Activated naive CD4-positive, alpha-beta T cell (primary cell): Measurements from ENCODE around the gene VENTX.
"Not testable (repeated sequence)": the region's sequence is repeated elsewhere in the genome, so short reads cannot be mapped to it uniquely, and the experiment has no call there.

ENCODE experiments used
- DNase-seq, 4 experiments: peaks; one replicate each; lab custom pipeline; 2025; lab: John Stamatoyannopoulos, UW

The VENTX gene

GRCh38 chr10:133214468-133215410 is 22.9 kb upstream of the VENTX start:
- no peak for DNase-seq

GRCh38 chr10:133215586-133215985 is 22.1 kb upstream of the VENTX start:
- no peak for DNase-seq

GRCh38 chr10:133216776-133217175 is 20.9 kb upstream of the VENTX start:
- DNase-seq = no peak

GRCh38 chr10:133217800-133218589 is 19.7 kb upstream of the VENTX start:
- DNase-seq = no peak

GRCh38 chr10:133218891-133219290 is 18.8 kb upstream of the VENTX start:
- no peak for DNase-seq

DNA sequence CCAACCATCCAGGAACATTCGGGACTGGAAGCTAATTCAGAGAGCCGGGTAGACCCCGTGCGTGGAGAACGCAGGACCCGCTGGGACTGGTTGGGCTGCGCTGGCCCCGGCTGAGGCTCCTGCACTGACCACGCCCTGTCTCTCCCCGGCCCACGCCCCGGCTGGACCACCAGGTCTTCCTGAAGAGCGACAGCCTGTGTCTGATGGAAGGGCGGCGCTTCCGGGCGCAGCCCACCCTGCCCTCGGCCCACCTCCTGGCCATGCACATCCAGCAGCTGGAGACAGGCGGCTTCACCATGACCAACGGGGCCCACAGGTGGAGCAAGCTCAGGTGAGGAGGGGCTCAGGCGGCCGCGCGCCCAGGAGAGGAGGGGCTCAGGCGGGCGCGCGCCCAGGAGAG is 17.9 kb upstream of the VENTX start:
- DNase-seq = no peak

GRCh38 chr10:133221331-133221730 is 16.3 kb upstream of the VENTX start:
- DNase-seq = no peak

- DNase-seq = not testable (repeated sequence)
These were observed 15.9 kb upstream of the VENTX start for GRCh38 chr10:133221756-133222155.

- no peak for DNase-seq
These were observed 13.6 kb upstream of the VENTX start for GRCh38 chr10:133224076-133224475.

- no peak for DNase-seq
These were observed 12.8 kb upstream of the VENTX start for GRCh38 chr10:133224756-133225372.

GRCh38 chr10:133225707-133226191 is 11.9 kb upstream of the VENTX start:
- DNase-seq = no peak

DNA sequence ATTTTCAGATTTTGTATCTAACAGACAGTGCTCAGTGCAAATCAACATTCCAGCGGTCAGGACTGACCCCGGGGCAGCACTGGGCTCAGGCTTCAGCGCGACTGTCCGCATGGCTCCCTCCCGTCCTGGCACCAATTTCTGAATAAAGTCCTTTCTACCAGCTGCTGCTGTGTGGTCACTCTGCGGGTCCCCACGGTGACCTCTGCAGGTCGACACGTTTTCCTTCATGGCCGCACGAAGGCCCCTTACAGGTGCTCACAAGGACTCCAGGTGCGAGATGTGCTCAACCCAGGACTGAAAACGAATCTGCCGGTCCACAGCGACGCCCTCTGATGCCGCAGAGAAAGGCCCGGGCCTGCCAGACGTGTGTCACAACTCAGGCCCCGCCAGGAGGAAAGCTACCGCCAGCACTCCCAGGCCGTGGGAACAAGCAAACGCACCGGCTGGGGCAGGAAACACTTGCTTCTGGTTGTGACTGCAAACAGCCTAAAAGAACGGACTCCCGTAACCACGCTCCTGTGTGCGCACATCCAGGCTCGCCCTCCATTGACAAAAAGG is 11.3 kb upstream of the VENTX start:
- DNase-seq = no peak

GRCh38 chr10:133227256-133227655 is 10.4 kb upstream of the VENTX start:
- no peak for DNase-seq

- DNase-seq = no peak
These were observed 8.2 kb upstream of the VENTX start for GRCh38 chr10:133229265-133230043.

GRCh38 chr10:133230044-133230361 is 7.7 kb upstream of the VENTX start, which contains the start of gene UTF1:
Gene UTF1, plus strand, starts transcription at chr10:133230217. Its CDS starts 72 bp downstream, at chr10:133230289.
- no peak for DNase-seq

- no peak for DNase-seq
These were observed 7.1 kb upstream of the VENTX start for GRCh38 chr10:133230387-133231195.

DNA sequence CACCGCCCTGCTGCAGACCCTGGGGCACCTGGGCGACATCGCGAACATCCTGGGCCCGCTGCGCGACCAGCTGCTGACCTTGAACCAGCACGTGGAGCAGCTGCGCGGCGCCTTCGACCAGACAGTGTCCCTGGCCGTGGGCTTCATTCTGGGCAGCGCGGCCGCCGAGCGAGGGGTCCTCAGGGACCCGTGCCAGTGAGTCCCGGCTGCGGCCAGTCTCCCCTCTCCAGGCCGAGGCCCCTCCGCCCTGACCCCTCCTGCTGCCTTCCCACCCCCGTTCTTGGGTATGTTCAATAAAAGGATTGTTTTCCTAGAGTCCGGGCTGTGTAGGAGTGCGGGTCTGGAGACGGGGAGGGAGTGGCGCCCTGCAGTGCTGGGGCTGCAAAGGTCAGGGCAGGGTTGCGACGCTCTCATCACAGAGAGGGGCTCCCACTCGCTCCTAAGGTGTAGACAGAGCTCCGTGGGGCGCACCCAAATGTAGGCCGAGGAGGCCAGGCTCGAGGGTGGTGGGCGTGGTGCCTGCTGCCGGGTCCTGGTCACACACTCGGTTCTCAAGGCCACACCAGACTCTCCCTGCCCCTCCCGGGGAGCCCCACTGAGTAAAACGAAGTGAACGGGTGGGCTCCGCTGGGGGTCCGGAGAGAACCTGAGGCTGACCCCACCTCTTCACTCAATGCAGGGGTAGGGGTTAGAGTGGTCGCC is 6.3 kb upstream of the VENTX start:
- DNase-seq = no peak

- DNase-seq = no peak
These were observed 5.6 kb upstream of the VENTX start for GRCh38 chr10:133231946-133232574.

DNA sequence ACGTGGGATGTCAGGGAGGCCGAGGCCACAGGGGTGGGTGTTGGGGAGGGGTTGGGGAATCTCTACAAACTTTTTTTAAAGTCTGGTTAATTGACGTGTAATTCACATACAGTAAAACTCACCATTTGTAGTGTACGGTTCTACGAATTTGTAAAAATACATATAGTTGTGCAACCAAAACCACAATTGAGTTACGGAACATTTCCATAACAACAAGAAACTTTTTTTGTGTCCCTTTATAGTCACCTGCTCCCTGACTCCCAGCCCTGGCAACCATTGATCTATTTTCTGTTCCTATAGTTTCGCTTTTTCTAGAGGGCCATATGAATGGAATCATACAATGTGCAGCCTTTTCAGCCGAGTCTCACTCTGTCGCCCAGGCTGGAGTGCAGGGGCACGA is 2.9 kb upstream of the VENTX start:
- not testable (repeated sequence) for DNase-seq
